Uterus (tissue), 2 donors: Measurements from ENCODE around the gene HSBP1.

Experiments
- POLR2A ChIP-seq, 2 donors: fragments of 450-650 bp; IDR thresholded peaks; one replicate each; pipeline ENCODE4 v1.6.1; 2016; ENCODE audit warnings: antibody characterized with exemption in 2 of 2, mild to moderate bottlenecking in 1 of 2, moderate library complexity in 1 of 2
- TF ChIP-seq, protein P1 (sequence below), 4 experiments: fragments of 200-600 bp in 2 of 4; fragments of 450-650 bp in 2 of 4; sonication (generic) in 2 of 4; IDR thresholded peaks; one replicate each; pipeline ENCODE4 v1.5.1; 2016 to 2019; ENCODE audit warnings: antibody characterized with exemption in 4 of 4, mild to moderate bottlenecking in 2 of 4, moderate library complexity in 1 of 4

DNA sequence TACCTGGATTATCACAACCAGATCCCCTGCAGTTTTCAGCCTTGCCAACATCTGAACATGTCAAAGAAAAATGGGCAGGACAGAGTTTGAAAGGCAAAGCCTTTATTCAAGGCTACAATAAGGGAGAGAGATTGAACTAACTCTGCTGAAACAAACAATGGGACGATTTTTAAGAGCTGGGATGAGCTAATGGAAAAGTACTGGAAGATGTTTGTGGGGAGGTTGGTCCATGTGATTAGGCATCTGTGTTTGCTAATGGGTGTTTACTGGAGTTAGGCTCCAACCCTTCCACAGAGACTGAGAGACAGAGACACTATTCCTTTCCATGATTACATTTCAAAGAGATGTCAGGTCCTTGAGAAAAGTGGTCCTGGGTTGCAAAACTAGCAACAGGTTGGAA is 35.0 kb upstream of the HSBP1 start:
- TF ChIP-seq, protein P1, sequence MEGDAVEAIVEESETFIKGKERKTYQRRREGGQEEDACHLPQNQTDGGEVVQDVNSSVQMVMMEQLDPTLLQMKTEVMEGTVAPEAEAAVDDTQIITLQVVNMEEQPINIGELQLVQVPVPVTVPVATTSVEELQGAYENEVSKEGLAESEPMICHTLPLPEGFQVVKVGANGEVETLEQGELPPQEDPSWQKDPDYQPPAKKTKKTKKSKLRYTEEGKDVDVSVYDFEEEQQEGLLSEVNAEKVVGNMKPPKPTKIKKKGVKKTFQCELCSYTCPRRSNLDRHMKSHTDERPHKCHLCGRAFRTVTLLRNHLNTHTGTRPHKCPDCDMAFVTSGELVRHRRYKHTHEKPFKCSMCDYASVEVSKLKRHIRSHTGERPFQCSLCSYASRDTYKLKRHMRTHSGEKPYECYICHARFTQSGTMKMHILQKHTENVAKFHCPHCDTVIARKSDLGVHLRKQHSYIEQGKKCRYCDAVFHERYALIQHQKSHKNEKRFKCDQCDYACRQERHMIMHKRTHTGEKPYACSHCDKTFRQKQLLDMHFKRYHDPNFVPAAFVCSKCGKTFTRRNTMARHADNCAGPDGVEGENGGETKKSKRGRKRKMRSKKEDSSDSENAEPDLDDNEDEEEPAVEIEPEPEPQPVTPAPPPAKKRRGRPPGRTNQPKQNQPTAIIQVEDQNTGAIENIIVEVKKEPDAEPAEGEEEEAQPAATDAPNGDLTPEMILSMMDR (IDR thresholded peaks at IDR 0.05): no peak
- TF ChIP-seq POLR2A (IDR thresholded peaks at IDR 0.05): no peak
